HepG2 (cell line): ENCODE measurements around the gene SYNE1. TPM values are rescaled to one million over a fixed set of nuclear protein-coding genes. Genes with fewer than 3 reads are reported as not detected.

Experiments
- ATAC-seq: fragments of 200-7000 bp; cut with Tn5 transposase; 3 replicates; pipeline ENCODE4 v1.9.1; 2020; ENCODE audit warnings: mild to moderate bottlenecking, moderate library complexity
- BruUV-seq: library from RNA; stranded (reverse); fragments of 400-500 nt; replicated peaks from 2 replicates; lab custom pipeline; 2021; lab: Mats Ljungman, UMichigan
- CTCF ChIA-PET: fragments of 300-600 bp; formaldehyde crosslinking; extraction: SDS; loops from one replicate; lab custom pipeline; 2021; ENCODE audit warnings: low total read pairs, inconsistent platforms, low intra/inter-chr PET ratio; lab: Yijun Ruan, JAX
- POLR2A ChIA-PET: fragments of 350-600 bp; sonication (Branson Sonifier 250); formaldehyde crosslinking; loops from one replicate; lab custom pipeline; 2020; ENCODE audit warnings: antibody characterized with exemption, inconsistent platforms; lab: Yijun Ruan, JAX
- DNase-seq: peaks from one replicate; pipeline ENCODE4 v3.0.0-alpha.2; 2015; ENCODE audit warnings: low spot score
- FAIRE-seq: peaks from 3 replicates; lab custom pipeline; 2011; peaks lifted over from hg19 to GRCh38; lab: Jason Lieb, UNC
- H2AFZ ChIP-seq: one replicate; pipeline ENCODE4 v1.6.1; 2011; ENCODE audit warnings: low read length, inconsistent platforms
- H3K27ac ChIP-seq: fragments of 300-600 bp; 3 replicates; pipeline ENCODE4 v1.8.0; 2011; ENCODE audit warnings: mixed run types, mild to moderate bottlenecking, mixed read lengths, low read length, inconsistent platforms; ENCODE audit not compliant: insufficient read depth; ENCODE audit errors: extremely low read length
- H3K27me3 ChIP-seq, 2 experiments: fragments of 200-600 bp in 1 of 2; 2 replicates in 1 of 2; 3 replicates in 1 of 2; pipeline versions ENCODE4 v1.6.0 to v1.8.0; 2011; ENCODE audit warnings: low read length in 2 of 2, mild to moderate bottlenecking in 2 of 2, moderate library complexity in 2 of 2, inconsistent platforms in 1 of 2; ENCODE audit not compliant: insufficient read depth in 2 of 2, control insufficient read depth in 1 of 2
- H3K36me3 ChIP-seq, 2 experiments: fragments of 200-600 bp in 1 of 2; replicated peaks in 1 of 2; 2 replicates in 1 of 2; 3 replicates in 1 of 2; pipeline versions ENCODE4 v1.5.1 to v1.8.0; 2011; ENCODE audit warnings: low read length in 2 of 2, inconsistent platforms in 1 of 2; ENCODE audit not compliant: insufficient read depth in 2 of 2, control insufficient read depth in 1 of 2
- H3K4me1 ChIP-seq: 2 replicates; pipeline ENCODE4 v1.5.1; 2012; ENCODE audit warnings: low read length, inconsistent platforms; ENCODE audit not compliant: insufficient read depth
- H3K4me2 ChIP-seq: 2 replicates; pipeline ENCODE4 v1.6.0; 2011; ENCODE audit warnings: low read depth, low read length, inconsistent platforms
- H3K4me3 ChIP-seq, 3 experiments: fragments of 200-600 bp in 1 of 3; sonication (generic), shearing (Covaris generic) in 1 of 3; replicated peaks in 1 of 3; 2 replicates each; pipeline ENCODE4 v1.5.1; 2011 to 2016; ENCODE audit warnings: low read length in 3 of 3, inconsistent platforms in 2 of 3, low read depth in 2 of 3, mild to moderate bottlenecking in 2 of 3, control low read depth in 1 of 3, mixed read lengths in 1 of 3; ENCODE audit not compliant: insufficient read depth in 1 of 3
- H3K79me2 ChIP-seq: one replicate; pipeline ENCODE4 v1.6.1; 2011; ENCODE audit warnings: low read length, inconsistent platforms; ENCODE audit not compliant: insufficient read depth
- H3K9ac ChIP-seq: 2 replicates; pipeline ENCODE4 v1.6.0; 2011; ENCODE audit warnings: mild to moderate bottlenecking, low read depth, low read length, inconsistent platforms; ENCODE audit not compliant: insufficient read depth
- H3K9me3 ChIP-seq: 2 replicates; pipeline ENCODE4 v1.5.1; 2012; ENCODE audit warnings: mild to moderate bottlenecking, low read length
- H4K20me1 ChIP-seq: 2 replicates; pipeline ENCODE4 v1.6.0; 2011; ENCODE audit warnings: inconsistent platforms, mild to moderate bottlenecking, low read length, moderate library complexity; ENCODE audit not compliant: insufficient read depth
- CREM ChIP-seq, 2 experiments: sonication (generic) in 1 of 2; formaldehyde crosslinking in 1 of 2; IDR thresholded peaks; 2 replicates each; pipeline versions ENCODE4 v1.4.0 to v1.6.1; 2016 to 2020; ENCODE audit warnings: antibody characterized with exemption in 1 of 2, mild to moderate bottlenecking in 1 of 2, missing genetic modification reagents in 1 of 2
- FUBP1 ChIP-seq: sonication (generic); formaldehyde crosslinking; IDR thresholded peaks from 2 replicates; pipeline ENCODE4 v1.5.1; 2020; ENCODE audit warnings: missing genetic modification reagents, mild to moderate bottlenecking, borderline replicate concordance
- HHEX ChIP-seq: IDR thresholded peaks from 2 replicates; pipeline ENCODE4 v1.6.1; 2016; ENCODE audit warnings: control low read depth
- HOXA7 ChIP-seq: sonication (generic); formaldehyde crosslinking; IDR thresholded peaks from 2 replicates; pipeline ENCODE4 v1.8.1; 2022; ENCODE audit warnings: mild to moderate bottlenecking, missing genetic modification reagents, moderate library complexity
- MZF1 ChIP-seq: sonication (generic); formaldehyde crosslinking; IDR thresholded peaks from 2 replicates; pipeline ENCODE4 v1.8.1; 2023; ENCODE audit warnings: mild to moderate bottlenecking, missing genetic modification reagents, borderline replicate concordance
- NCOA2 ChIP-seq: sonication (generic); formaldehyde crosslinking; IDR thresholded peaks from 2 replicates; pipeline ENCODE4 v1.8.0; 2022; ENCODE audit warnings: inconsistent platforms
- NFE2L1 ChIP-seq: sonication (generic); formaldehyde crosslinking; IDR thresholded peaks from 2 replicates; pipeline ENCODE4 v1.4.0; 2020; ENCODE audit warnings: missing genetic modification reagents, mild to moderate bottlenecking, borderline replicate concordance
- ONECUT2 ChIP-seq: sonication (generic); formaldehyde crosslinking; IDR thresholded peaks from 2 replicates; pipeline ENCODE4 v1.4.0; 2020; ENCODE audit warnings: missing genetic modification reagents
- PHF20 ChIP-seq: sonication (generic); formaldehyde crosslinking; IDR thresholded peaks from 2 replicates; pipeline ENCODE4 v1.5.0; 2020; ENCODE audit warnings: mild to moderate bottlenecking, missing genetic modification reagents
- REPIN1 ChIP-seq: sonication (generic); formaldehyde crosslinking; IDR thresholded peaks from 2 replicates; pipeline ENCODE4 v1.8.0; 2022; ENCODE audit warnings: missing genetic modification reagents, low read depth, mild to moderate bottlenecking, borderline replicate concordance
- SNAPC4 ChIP-seq: sonication (generic); formaldehyde crosslinking; IDR thresholded peaks from 2 replicates; pipeline ENCODE4 v1.4.0; 2020; ENCODE audit warnings: mild to moderate bottlenecking, missing genetic modification reagents
- ZNF329 ChIP-seq: sonication (generic); formaldehyde crosslinking; IDR thresholded peaks from 2 replicates; pipeline ENCODE4 v1.9.0; 2021; ENCODE audit warnings: low read depth, mild to moderate bottlenecking, missing genetic modification reagents
- ZNF597 ChIP-seq: sonication (generic); formaldehyde crosslinking; IDR thresholded peaks from 2 replicates; pipeline ENCODE4 v1.5.0; 2020; ENCODE audit warnings: missing genetic modification reagents
- WGBS: methylation state at CpG from one replicate; pipeline ENCODE4 v1.1.6; 2017; ENCODE audit warnings: low lambda C conversion rate; 5-methylcytosine and 5-hydroxymethylcytosine counted together
- in situ Hi-C: cut with HindIII; loops from 2 replicates; pipeline ENCODE4 v1.10.0; 2017; ENCODE audit warnings: low pct_unique_long_range_greater_than_20kb; ENCODE audit not compliant: extremely low pct_ligation_motif_present
- intact Hi-C: fragments of 100-400 bp; cut with micrococcal nuclease; formaldehyde crosslinking; loops from one replicate; pipeline ENCODE4 v1.10.0; 2022; ENCODE audit not compliant: unreplicated experiment
- polyA plus RNA-seq, 8 experiments: library from polyadenylated mRNA; depleted of rRNA in 3 of 8; stranded (reverse) in 7 of 8; unstranded in 1 of 8; fragments of >200 nt; fragmentation: Illumina TruSeq in 4 of 8; extraction: Trizol in 4 of 8; gene quantifications; 2 replicates each; pipeline versions ENCODE4 v1.2.1 to v1.2.3, GENCODE V29; 2011 to 2016; ENCODE audit warnings: low read depth in 4 of 8, missing spikeins in 1 of 8, mixed read lengths in 1 of 8; ENCODE audit not compliant: insufficient read depth in 1 of 8
- total RNA-seq, 5 experiments: library from RNA; depleted of rRNA; stranded (reverse); fragments of >200 nt; fragmentation: Illumina TruSeq; extraction: Trizol; gene quantifications; 2 replicates each; pipeline ENCODE4 v1.2.3, GENCODE V29; 2016; ENCODE audit warnings: low read depth in 1 of 5

The SYNE1 gene
- total and polyA plus RNA-seq, 2 of the 13 experiments (the other 11 are each of a cell fraction or from before 2014, with no cell fraction given) = 5.5 to 15.9 TPM

- TF ChIP-seq SNAPC4 (CRISPR knock-in tag) (no peak), MZF1 (CRISPR knock-in tag) (no peak)
Observed at GRCh38 chr6:152404086-152404857, 232.9 kb downstream of the SYNE1 start (continued).

GRCh38 chr6:152402791-152403190 lies 234.4 kb downstream of the SYNE1 start:
- Histone ChIP-seq H3K27ac (no peak overlapping the region), H3K4me3 (no peak overlapping the region), H3K9ac (no peak overlapping the region), H3K27me3 (no peaks in the 10 kb centered on the region), H3K4me1 (no peaks in the 10 kb centered on the region), H2AFZ (no peak overlapping the region), H3K4me2 (no peak overlapping the region), H3K9me3 (no peaks in the 10 kb centered on the region), H4K20me1 (no peaks in the 10 kb centered on the region), H3K36me3 (no peaks in the 10 kb centered on the region), H3K79me2 (no peaks in the 10 kb centered on the region)
- no peak for ATAC-seq
- ChIA-PET POLR2A (no interaction called here), CTCF (no interaction called here)
- no peak for FAIRE-seq
- no TSS peak for BruUV-seq
- no peak for DNase-seq
- intact Hi-C loops = no loop called here
- 0% methylated on average over 2 of the region's 2 CpGs for WGBS
- in situ Hi-C loops = no loop called here
- TF ChIP-seq HOXA7 (CRISPR knock-in tag) = no peak
- TF ChIP-seq PHF20 = no peak
- TF ChIP-seq NFE2L1 (CRISPR knock-in tag) = no peak
- TF ChIP-seq CREM (IDR thresholded peaks at IDR 0.05) = no peak
- TF ChIP-seq CREM (CRISPR knock-in tag; IDR thresholded peaks at IDR 0.05) = no peak
- TF ChIP-seq FUBP1 = no peak
- no peak for TF ChIP-seq ZNF329 (CRISPR knock-in tag)
- no peak for TF ChIP-seq HHEX (CRISPR knock-in tag)
- no peak for TF ChIP-seq REPIN1 (CRISPR knock-in tag)
- TF ChIP-seq ONECUT2 (CRISPR knock-in tag) = no peak
- no peak for TF ChIP-seq NCOA2 (CRISPR knock-in tag)
- TF ChIP-seq ZNF597 = no peak
